ENCODE data around the gene NPC2.

NPC2 gene

GRCh38 chr14:74535756-74536325, 42.7 kb upstream of the NPC2 start:
- Histone ChIP-seq H3K27ac (ENCODE audit: insufficient read depth in 1 of 2, low read depth in 1 of 2, low read length in 2 of 2, poor library complexity in 1 of 2, severe bottlenecking in 2 of 2) (no peak overlapping the region), H3K27me3 (replicated peaks in 2 of 5; ENCODE audit: control insufficient read depth in 4 of 5, insufficient read depth in 5 of 5, low read length in 4 of 5) (no peaks in the 10 kb centered on the region), H3K9me3 (ENCODE audit: control extremely low read depth in 1 of 5, control insufficient read depth in 4 of 5, insufficient read depth in 2 of 5, low read depth in 1 of 5, low read length in 4 of 5) (no peaks in the 10 kb centered on the region), H3K4me3 (ENCODE audit: control insufficient read depth in 1 of 7, extremely low read depth in 1 of 7, insufficient read depth in 4 of 7, low read depth in 2 of 7, low read length in 6 of 7) (no peak overlapping the region), H3K4me1 (ENCODE audit: control extremely low read depth in 1 of 4, control insufficient read depth in 4 of 4, insufficient read depth in 4 of 4, low read length in 3 of 4) (peaks cover 0 to 9% (median 8%) of the 10 kb centered on the region in 4 experiments), H3K36me3 (ENCODE audit: control insufficient read depth in 4 of 4, insufficient read depth in 4 of 4, low read length in 3 of 4) (no peaks in the 10 kb centered on the region)
- ChIA-PET CTCF (interaction anchor here (0.8 to 1.7 kb wide), 5 partner anchors 9 to 34 kb away, joined by 3 to 4 read pairs (median 4); no protein-coding TSS in a partner anchor), POLR2A (no interaction called here)
- DNase-seq: no peak
- WGBS (ENCODE audit: insufficient coverage): 92% methylated on average over 9 of the region's 10 CpGs

GRCh38 chr14:74533576-74533975, 40.5 kb upstream of the NPC2 start:
- peak in 2 of 3 donors; percentile 45 to 56 for DNase-seq
- peaks cover 0 to 9% (median 8%) of the 10 kb centered on the region in 4 experiments for H3K4me1 ChIP-seq (ENCODE audit: control extremely low read depth in 1 of 4, control insufficient read depth in 4 of 4, insufficient read depth in 4 of 4, low read length in 3 of 4)
- no peaks in the 10 kb centered on the region for H3K36me3 ChIP-seq (ENCODE audit: control insufficient read depth in 4 of 4, insufficient read depth in 4 of 4, low read length in 3 of 4)
- no peaks in the 10 kb centered on the region for H3K27me3 ChIP-seq (replicated peaks in 2 of 5; ENCODE audit: control insufficient read depth in 4 of 5, insufficient read depth in 5 of 5, low read length in 4 of 5)
- POLR2A ChIA-PET: no interaction called here
- no peak overlapping the region for H3K27ac ChIP-seq (ENCODE audit: insufficient read depth in 1 of 2, low read depth in 1 of 2, low read length in 2 of 2, poor library complexity in 1 of 2, severe bottlenecking in 2 of 2)
- H3K9me3 ChIP-seq (ENCODE audit: control extremely low read depth in 1 of 5, control insufficient read depth in 4 of 5, insufficient read depth in 2 of 5, low read depth in 1 of 5, low read length in 4 of 5): no peaks in the 10 kb centered on the region
- CTCF ChIA-PET: interaction anchor here (0.9 kb wide), 1 partner anchor 10 kb away, joined by 3 read pairs; no protein-coding TSS in a partner anchor
- WGBS (ENCODE audit: insufficient coverage): 24% methylated on average over 5 of the region's 7 CpGs
- H3K4me3 ChIP-seq (ENCODE audit: control insufficient read depth in 1 of 7, extremely low read depth in 1 of 7, insufficient read depth in 4 of 7, low read depth in 2 of 7, low read length in 6 of 7): no peak overlapping the region

GRCh38 chr14:74532246-74532645, 39.1 kb upstream of the NPC2 start:
- H3K36me3 ChIP-seq (ENCODE audit: control insufficient read depth in 4 of 4, insufficient read depth in 4 of 4, low read length in 3 of 4): no peaks in the 10 kb centered on the region
- WGBS (ENCODE audit: insufficient coverage): 97% methylated on average over 7 of the region's 10 CpGs
- no peak overlapping the region for H3K4me3 ChIP-seq (ENCODE audit: control insufficient read depth in 1 of 7, extremely low read depth in 1 of 7, insufficient read depth in 4 of 7, low read depth in 2 of 7, low read length in 6 of 7)
- no peaks in the 10 kb centered on the region for H3K27me3 ChIP-seq (replicated peaks in 2 of 5; ENCODE audit: control insufficient read depth in 4 of 5, insufficient read depth in 5 of 5, low read length in 4 of 5)
- no peak for DNase-seq
- H3K9me3 ChIP-seq (ENCODE audit: control extremely low read depth in 1 of 5, control insufficient read depth in 4 of 5, insufficient read depth in 2 of 5, low read depth in 1 of 5, low read length in 4 of 5): no peaks in the 10 kb centered on the region
- peaks cover 0 to 9% (median 8%) of the 10 kb centered on the region in 4 experiments for H3K4me1 ChIP-seq (ENCODE audit: control extremely low read depth in 1 of 4, control insufficient read depth in 4 of 4, insufficient read depth in 4 of 4, low read length in 3 of 4)
- ChIA-PET POLR2A (no interaction called here), CTCF (interaction anchor here (1.2 to 1.5 kb wide), 2 partner anchors 14 to 33 kb away, joined by 3 to 4 read pairs; no protein-coding TSS in a partner anchor)
- H3K27ac ChIP-seq (ENCODE audit: insufficient read depth in 1 of 2, low read depth in 1 of 2, low read length in 2 of 2, poor library complexity in 1 of 2, severe bottlenecking in 2 of 2): no peak overlapping the region

GRCh38 chr14:74531467-74531866, 38.4 kb upstream of the NPC2 start:
- no peak overlapping the region for H3K27ac ChIP-seq (ENCODE audit: insufficient read depth in 1 of 2, low read depth in 1 of 2, low read length in 2 of 2, poor library complexity in 1 of 2, severe bottlenecking in 2 of 2)
- H3K27me3 ChIP-seq (replicated peaks in 2 of 5; ENCODE audit: control insufficient read depth in 4 of 5, insufficient read depth in 5 of 5, low read length in 4 of 5): no peaks in the 10 kb centered on the region
- H3K4me1 ChIP-seq (ENCODE audit: control extremely low read depth in 1 of 4, control insufficient read depth in 4 of 4, insufficient read depth in 4 of 4, low read length in 3 of 4): peaks cover 0 to 9% (median 8%) of the 10 kb centered on the region in 4 experiments
- 72% methylated on average over 5 of the region's 5 CpGs for WGBS (ENCODE audit: insufficient coverage)
- DNase-seq: no peak
- ChIA-PET POLR2A (no interaction called here), CTCF (interaction anchor here (1.5 kb wide), 1 partner anchor 32 kb away, joined by 4 read pairs; no protein-coding TSS in a partner anchor)
- no peaks in the 10 kb centered on the region for H3K36me3 ChIP-seq (ENCODE audit: control insufficient read depth in 4 of 4, insufficient read depth in 4 of 4, low read length in 3 of 4)
- H3K4me3 ChIP-seq (ENCODE audit: control insufficient read depth in 1 of 7, extremely low read depth in 1 of 7, insufficient read depth in 4 of 7, low read depth in 2 of 7, low read length in 6 of 7): no peak overlapping the region
- H3K9me3 ChIP-seq (ENCODE audit: control extremely low read depth in 1 of 5, control insufficient read depth in 4 of 5, insufficient read depth in 2 of 5, low read depth in 1 of 5, low read length in 4 of 5): no peaks in the 10 kb centered on the region

- WGBS (ENCODE audit: insufficient coverage): 89% methylated on average over 1 of the region's 3 CpGs
- no peak overlapping the region for H3K27ac ChIP-seq (ENCODE audit: insufficient read depth in 1 of 2, low read depth in 1 of 2, low read length in 2 of 2, poor library complexity in 1 of 2, severe bottlenecking in 2 of 2)
- no peaks in the 10 kb centered on the region for H3K27me3 ChIP-seq (replicated peaks in 2 of 5; ENCODE audit: control insufficient read depth in 4 of 5, insufficient read depth in 5 of 5, low read length in 4 of 5)
- no peaks in the 10 kb centered on the region for H3K36me3 ChIP-seq (ENCODE audit: control insufficient read depth in 4 of 4, insufficient read depth in 4 of 4, low read length in 3 of 4)
- H3K9me3 ChIP-seq (ENCODE audit: control extremely low read depth in 1 of 5, control insufficient read depth in 4 of 5, insufficient read depth in 2 of 5, low read depth in 1 of 5, low read length in 4 of 5): no peaks in the 10 kb centered on the region
- H3K4me3 ChIP-seq (ENCODE audit: control insufficient read depth in 1 of 7, extremely low read depth in 1 of 7, insufficient read depth in 4 of 7, low read depth in 2 of 7, low read length in 6 of 7): no peak overlapping the region
- CTCF ChIA-PET: no interaction called here
- DNase-seq: no peak
- POLR2A ChIA-PET: no interaction called here
- peaks cover 0 to 9% (median 8%) of the 10 kb centered on the region in 4 experiments for H3K4me1 ChIP-seq (ENCODE audit: control extremely low read depth in 1 of 4, control insufficient read depth in 4 of 4, insufficient read depth in 4 of 4, low read length in 3 of 4)
These were observed 37.9 kb upstream of the NPC2 start for GRCh38 chr14:74531006-74531405.

- H3K27ac ChIP-seq (ENCODE audit: insufficient read depth in 1 of 2, low read depth in 1 of 2, low read length in 2 of 2, poor library complexity in 1 of 2, severe bottlenecking in 2 of 2): no peak overlapping the region
- WGBS (ENCODE audit: insufficient coverage): 98% methylated on average over 9 of the region's 10 CpGs
- no peak overlapping the region for H3K4me3 ChIP-seq (ENCODE audit: control insufficient read depth in 1 of 7, extremely low read depth in 1 of 7, insufficient read depth in 4 of 7, low read depth in 2 of 7, low read length in 6 of 7)
- POLR2A ChIA-PET: no interaction called here
- H3K9me3 ChIP-seq (ENCODE audit: control extremely low read depth in 1 of 5, control insufficient read depth in 4 of 5, insufficient read depth in 2 of 5, low read depth in 1 of 5, low read length in 4 of 5): no peaks in the 10 kb centered on the region
- no peak for DNase-seq
- H3K36me3 ChIP-seq (ENCODE audit: control insufficient read depth in 4 of 4, insufficient read depth in 4 of 4, low read length in 3 of 4): no peaks in the 10 kb centered on the region
- CTCF ChIA-PET: interaction anchor here (1.0 to 1.2 kb wide), 2 partner anchors 11 to 24 kb away, joined by 3 to 5 read pairs; no protein-coding TSS in a partner anchor
- peaks cover 0 to 8% (median 7%) of the 10 kb centered on the region in 4 experiments for H3K4me1 ChIP-seq (ENCODE audit: control extremely low read depth in 1 of 4, control insufficient read depth in 4 of 4, insufficient read depth in 4 of 4, low read length in 3 of 4)
- no peaks in the 10 kb centered on the region for H3K27me3 ChIP-seq (replicated peaks in 2 of 5; ENCODE audit: control insufficient read depth in 4 of 5, insufficient read depth in 5 of 5, low read length in 4 of 5)
These were observed 35.8 kb upstream of the NPC2 start for GRCh38 chr14:74528886-74529285.

- peaks cover 0 to 3% (median 3%) of the 10 kb centered on the region in 4 experiments for H3K4me1 ChIP-seq (ENCODE audit: control extremely low read depth in 1 of 4, control insufficient read depth in 4 of 4, insufficient read depth in 4 of 4, low read length in 3 of 4)
- no peak for DNase-seq
- no peaks in the 10 kb centered on the region for H3K9me3 ChIP-seq (ENCODE audit: control extremely low read depth in 1 of 5, control insufficient read depth in 4 of 5, insufficient read depth in 2 of 5, low read depth in 1 of 5, low read length in 4 of 5)
- POLR2A ChIA-PET: no interaction called here
- H3K27me3 ChIP-seq (replicated peaks in 2 of 5; ENCODE audit: control insufficient read depth in 4 of 5, insufficient read depth in 5 of 5, low read length in 4 of 5): no peaks in the 10 kb centered on the region
- WGBS (ENCODE audit: insufficient coverage): 93% methylated on average over 10 of the region's 14 CpGs
- H3K36me3 ChIP-seq (ENCODE audit: control insufficient read depth in 4 of 4, insufficient read depth in 4 of 4, low read length in 3 of 4): no peaks in the 10 kb centered on the region
- no peak overlapping the region for H3K27ac ChIP-seq (ENCODE audit: insufficient read depth in 1 of 2, low read depth in 1 of 2, low read length in 2 of 2, poor library complexity in 1 of 2, severe bottlenecking in 2 of 2)
- CTCF ChIA-PET: interaction anchor here (2.9 kb wide), 1 partner anchor 11 kb away, joined by 11 read pairs; no protein-coding TSS in a partner anchor
- no peak overlapping the region for H3K4me3 ChIP-seq (ENCODE audit: control insufficient read depth in 1 of 7, extremely low read depth in 1 of 7, insufficient read depth in 4 of 7, low read depth in 2 of 7, low read length in 6 of 7)
These were observed 35.3 kb upstream of the NPC2 start for GRCh38 chr14:74528406-74528805.

All from common myeloid progenitor, CD34-positive (primary cell).